ENCODE results near the gene DKC1. TPM values are rescaled to one million over a fixed set of nuclear protein-coding genes. Genes with fewer than 3 reads are reported as not detected.

Gene DKC1
- total RNA-seq, 1 donor from 2014 or later = 188 TPM

- intact Hi-C loops (cut with micrococcal nuclease) = no loop called here
- Mint-ChIP-seq H3K4me3 (no peak overlapping the region), H3K27me3 (ENCODE audit: insufficient read depth) (no peaks in the 10 kb centered on the region), H3K27ac (no peak overlapping the region), H3K36me3 (ENCODE audit: low read depth) (peaks cover 34% of the 10 kb centered on the region), H3K4me1 (ENCODE audit: low read depth) (peaks cover 33% of the 10 kb centered on the region), H3K9me3 (no peaks in the 10 kb centered on the region)
- no peak for DNase-seq (ENCODE audit: low spot score)
Measured at GRCh38 chrX:154780968-154781367, 18.3 kb downstream of the DKC1 start.

- Mint-ChIP-seq H3K36me3 (ENCODE audit: low read depth) (peaks cover 32% of the 10 kb centered on the region), H3K27me3 (ENCODE audit: insufficient read depth) (no peaks in the 10 kb centered on the region), H3K4me3 (peak overlapping the region; percentile 16), H3K9me3 (no peaks in the 10 kb centered on the region), H3K27ac (peak overlapping the region; percentile 46), H3K4me1 (ENCODE audit: low read depth) (peaks cover 28% of the 10 kb centered on the region)
- intact Hi-C loops (cut with micrococcal nuclease) = no loop called here
- DNase-seq (ENCODE audit: low spot score) = no peak
Measured at GRCh38 chrX:154784149-154784995, 21.7 kb downstream of the DKC1 start.

- Mint-ChIP-seq H3K9me3 (no peaks in the 10 kb centered on the region), H3K4me1 (ENCODE audit: low read depth) (peaks cover 28% of the 10 kb centered on the region), H3K36me3 (ENCODE audit: low read depth) (peaks cover 35% of the 10 kb centered on the region), H3K27ac (no peak overlapping the region), H3K27me3 (ENCODE audit: insufficient read depth) (no peaks in the 10 kb centered on the region), H3K4me3 (no peak overlapping the region)
- DNase-seq (ENCODE audit: low spot score) = no peak
- intact Hi-C loops (cut with micrococcal nuclease) = no loop called here
Measured at GRCh38 chrX:154785716-154786115, 23.1 kb downstream of the DKC1 start.

GRCh38 chrX:154791467-154791866 lies 28.8 kb downstream of the DKC1 start:
- H3K9me3 Mint-ChIP-seq = no peaks in the 10 kb centered on the region
- peaks cover 23% of the 10 kb centered on the region for H3K36me3 Mint-ChIP-seq (ENCODE audit: low read depth)
- no peaks in the 10 kb centered on the region for H3K27me3 Mint-ChIP-seq (ENCODE audit: insufficient read depth)
- intact Hi-C loops (cut with micrococcal nuclease) = no loop called here
- H3K4me3 Mint-ChIP-seq = no peak overlapping the region
- DNase-seq (ENCODE audit: low spot score) = no peak
- H3K27ac Mint-ChIP-seq = no peak overlapping the region
- H3K4me1 Mint-ChIP-seq (ENCODE audit: low read depth) = peaks cover 8% of the 10 kb centered on the region

DNA sequence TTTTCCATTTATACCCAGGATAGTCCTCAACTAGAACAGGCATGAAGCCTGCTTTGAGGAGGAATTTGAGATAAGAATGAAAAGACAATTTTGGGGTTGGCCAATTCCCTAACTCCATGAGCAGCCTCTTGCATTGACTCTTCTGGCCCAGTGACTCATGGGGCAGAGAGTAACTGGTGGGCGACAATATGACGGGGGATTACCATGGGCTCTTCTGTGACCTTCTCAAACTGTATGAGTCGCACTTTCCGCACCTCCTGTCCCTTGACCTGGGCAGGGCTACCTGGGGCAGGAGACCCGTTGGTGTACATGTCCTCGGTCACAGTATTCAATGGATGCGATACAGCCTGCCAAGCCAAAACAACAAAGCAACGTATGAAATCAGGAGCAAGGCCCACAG lies 29.3 kb downstream of the DKC1 start:
- H3K9me3 Mint-ChIP-seq = no peaks in the 10 kb centered on the region
- H3K27ac Mint-ChIP-seq = no peak overlapping the region
- no peak for DNase-seq (ENCODE audit: low spot score)
- H3K36me3 Mint-ChIP-seq (ENCODE audit: low read depth) = peaks cover 22% of the 10 kb centered on the region
- intact Hi-C loops (cut with micrococcal nuclease) = no loop called here
- no peak overlapping the region for H3K4me3 Mint-ChIP-seq
- peaks cover 13% of the 10 kb centered on the region for H3K4me1 Mint-ChIP-seq (ENCODE audit: low read depth)
- H3K27me3 Mint-ChIP-seq (ENCODE audit: insufficient read depth) = no peaks in the 10 kb centered on the region

GRCh38 chrX:154793084-154793795 lies 30.6 kb downstream of the DKC1 start:
- H3K27ac Mint-ChIP-seq = no peak overlapping the region
- intact Hi-C loops (cut with micrococcal nuclease) = no loop called here
- DNase-seq (ENCODE audit: low spot score) = no peak
- no peak overlapping the region for H3K4me3 Mint-ChIP-seq
- peaks cover 20% of the 10 kb centered on the region for H3K36me3 Mint-ChIP-seq (ENCODE audit: low read depth)
- H3K4me1 Mint-ChIP-seq (ENCODE audit: low read depth) = peaks cover 26% of the 10 kb centered on the region
- no peaks in the 10 kb centered on the region for H3K27me3 Mint-ChIP-seq (ENCODE audit: insufficient read depth)
- no peaks in the 10 kb centered on the region for H3K9me3 Mint-ChIP-seq

DNA sequence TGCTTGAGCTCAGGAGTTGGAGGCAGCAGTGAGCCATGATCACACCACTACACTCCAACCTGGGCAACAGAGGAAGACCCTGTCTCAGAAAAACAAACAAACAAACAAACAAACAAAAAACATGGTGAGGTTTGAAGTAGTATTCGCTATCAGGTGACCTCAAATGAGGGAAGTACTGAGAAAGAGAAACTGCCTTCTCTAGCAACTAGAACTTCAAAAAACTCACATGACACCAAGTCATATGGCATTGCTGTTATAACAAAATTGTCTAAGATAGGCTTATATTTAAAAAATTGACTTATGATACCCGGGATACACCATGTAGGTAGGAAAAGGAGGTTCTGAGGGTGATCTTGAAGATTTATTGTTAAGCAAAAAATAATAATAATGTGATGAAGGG lies 32.4 kb downstream of the DKC1 start:
- intact Hi-C loops (cut with micrococcal nuclease) = no loop called here
- Mint-ChIP-seq H3K9me3 (no peaks in the 10 kb centered on the region), H3K36me3 (ENCODE audit: low read depth) (peaks cover 15% of the 10 kb centered on the region), H3K27me3 (ENCODE audit: insufficient read depth) (no peaks in the 10 kb centered on the region), H3K27ac (peak overlapping the region; percentile 12), H3K4me3 (no peak overlapping the region), H3K4me1 (ENCODE audit: low read depth) (peaks cover 41% of the 10 kb centered on the region)
- DNase-seq (ENCODE audit: low spot score) = no peak

DNA sequence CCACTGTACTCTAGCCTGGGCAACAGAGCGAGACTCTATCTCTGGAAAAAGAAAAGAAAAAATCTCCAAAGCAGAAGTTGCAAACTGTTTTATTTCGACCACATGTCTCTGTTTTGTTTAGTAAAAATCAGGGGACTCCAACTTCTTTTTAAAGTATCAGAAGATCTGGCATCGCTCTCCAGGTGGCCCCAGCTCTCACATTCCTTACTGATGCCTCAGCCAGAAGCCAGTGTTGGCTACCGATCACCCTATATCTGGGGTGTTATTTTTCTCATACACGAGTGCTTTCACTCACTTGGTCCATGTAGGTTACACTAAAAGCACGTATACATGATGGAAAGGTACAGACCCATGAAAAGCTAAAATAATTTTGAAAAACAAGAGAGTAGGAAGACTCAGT lies 34.3 kb downstream of the DKC1 start:
- Mint-ChIP-seq H3K36me3 (ENCODE audit: low read depth) (peaks cover 6% of the 10 kb centered on the region), H3K4me1 (ENCODE audit: low read depth) (peaks cover 54% of the 10 kb centered on the region), H3K27me3 (ENCODE audit: insufficient read depth) (no peaks in the 10 kb centered on the region), H3K27ac (no peak overlapping the region), H3K9me3 (no peaks in the 10 kb centered on the region), H3K4me3 (no peak overlapping the region)
- no peak for DNase-seq (ENCODE audit: low spot score)
- intact Hi-C loops (cut with micrococcal nuclease) = no loop called here

DNA sequence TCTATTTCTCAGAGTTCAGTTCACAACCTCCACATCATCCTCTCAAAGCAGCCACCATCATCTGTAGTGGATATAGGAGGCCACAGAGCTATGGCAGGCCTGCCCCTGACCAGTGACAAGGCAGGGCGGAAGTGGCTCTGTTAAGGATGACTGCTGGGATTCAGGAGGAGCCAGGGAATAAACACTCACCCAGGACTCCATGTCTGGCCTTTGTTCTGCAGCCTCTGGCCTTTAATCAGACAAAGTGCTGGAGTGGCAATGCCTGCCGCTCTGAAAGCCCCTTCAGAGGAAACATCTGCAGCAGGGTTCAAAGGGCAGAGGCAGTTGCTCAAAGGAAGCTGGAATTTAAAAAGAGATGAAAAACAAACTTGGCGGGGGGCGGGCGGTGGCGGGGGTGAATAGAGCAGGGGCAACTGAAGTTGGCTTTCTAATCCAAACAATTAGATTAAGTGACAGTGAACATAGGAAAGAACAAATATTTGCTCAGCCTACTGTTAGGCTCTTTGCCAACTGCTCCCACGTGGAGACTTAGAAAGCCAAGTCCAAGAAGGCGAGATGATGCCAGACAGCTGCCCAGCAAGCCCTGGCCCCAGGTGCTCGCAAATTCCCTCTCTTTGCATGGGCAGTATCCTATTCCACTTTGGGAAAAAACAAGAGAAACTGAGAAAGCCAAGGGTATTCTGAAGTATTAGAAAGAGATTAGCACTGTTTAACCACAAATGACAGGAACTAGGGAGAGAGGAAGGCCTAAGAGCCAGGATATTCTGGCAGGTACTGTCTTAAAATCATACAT lies 37.1 kb downstream of the DKC1 start:
- Mint-ChIP-seq H3K27me3 (ENCODE audit: insufficient read depth) (no peaks in the 10 kb centered on the region), H3K4me1 (ENCODE audit: low read depth) (peaks cover 81% of the 10 kb centered on the region), H3K4me3 (peak overlapping the region; percentile 59), H3K9me3 (no peaks in the 10 kb centered on the region), H3K36me3 (ENCODE audit: low read depth) (peaks cover 6% of the 10 kb centered on the region), H3K27ac (peak overlapping the region; percentile 98)
- intact Hi-C loops (cut with micrococcal nuclease) = loop anchor here (2.0 to 5.0 kb wide), 3 partner anchors 37 to 228 kb away; partner anchors contain the start of genes DKC1 and FUNDC2
- no peak for DNase-seq (ENCODE audit: low spot score)

GRCh38 chrX:154800478-154801210 lies 38.0 kb downstream of the DKC1 start:
- peaks cover 6% of the 10 kb centered on the region for H3K36me3 Mint-ChIP-seq (ENCODE audit: low read depth)
- H3K9me3 Mint-ChIP-seq = no peaks in the 10 kb centered on the region
- peak overlapping the region; percentile 98 for H3K27ac Mint-ChIP-seq
- H3K4me3 Mint-ChIP-seq = peak overlapping the region; percentile 75
- intact Hi-C loops (cut with micrococcal nuclease) = loop anchor here (5.0 kb wide), 2 partner anchors 83 to 227 kb away; partner anchors contain the start of gene FUNDC2
- no peaks in the 10 kb centered on the region for H3K27me3 Mint-ChIP-seq (ENCODE audit: insufficient read depth)
- no peak for DNase-seq (ENCODE audit: low spot score)
- H3K4me1 Mint-ChIP-seq (ENCODE audit: low read depth) = peaks cover 78% of the 10 kb centered on the region

- Mint-ChIP-seq H3K4me3 (peak overlapping the region; percentile 33), H3K9me3 (no peaks in the 10 kb centered on the region), H3K27me3 (ENCODE audit: insufficient read depth) (no peaks in the 10 kb centered on the region), H3K4me1 (ENCODE audit: low read depth) (peaks cover 64% of the 10 kb centered on the region), H3K27ac (peak overlapping the region; percentile 79), H3K36me3 (ENCODE audit: low read depth) (peaks cover 3% of the 10 kb centered on the region)
- no peak for DNase-seq (ENCODE audit: low spot score)
- intact Hi-C loops (cut with micrococcal nuclease) = loop anchor here (1.0 to 5.0 kb wide), 3 partner anchors 27 to 224 kb away; partner anchors contain the start of gene FUNDC2
Measured at GRCh38 chrX:154802947-154803346, 40.3 kb downstream of the DKC1 start.

Data from activated T-helper 1 cell treated with anti-CD3 and anti-CD28 coated beads, Interleukin-12 subunit alpha, Interleukin-12 subunit beta, Interleukin-2, Interleukin-4 antibody, amounts not matched to agents 30 ng/mL and 10 ng/mL and 1 ng/mL, durations not matched to agents 14 hours and 24 hours and 36 hours (primary cell).